Hematopoietic multipotent progenitor cell treated with erythropoietin and hydrocortisone succinate and interleukin-3 and kit ligand, for 15 days (in vitro differentiated cells): ENCODE results near the gene LDAH.
A peak's percentile ranks its signal among the peaks of the same experiment; 100 is the strongest.

Experiments used
- DNase-seq: peaks from one replicate; pipeline ENCODE4 v3.0.0-alpha.2; 2015; ENCODE audit warnings: low spot score

Gene LDAH

DNA sequence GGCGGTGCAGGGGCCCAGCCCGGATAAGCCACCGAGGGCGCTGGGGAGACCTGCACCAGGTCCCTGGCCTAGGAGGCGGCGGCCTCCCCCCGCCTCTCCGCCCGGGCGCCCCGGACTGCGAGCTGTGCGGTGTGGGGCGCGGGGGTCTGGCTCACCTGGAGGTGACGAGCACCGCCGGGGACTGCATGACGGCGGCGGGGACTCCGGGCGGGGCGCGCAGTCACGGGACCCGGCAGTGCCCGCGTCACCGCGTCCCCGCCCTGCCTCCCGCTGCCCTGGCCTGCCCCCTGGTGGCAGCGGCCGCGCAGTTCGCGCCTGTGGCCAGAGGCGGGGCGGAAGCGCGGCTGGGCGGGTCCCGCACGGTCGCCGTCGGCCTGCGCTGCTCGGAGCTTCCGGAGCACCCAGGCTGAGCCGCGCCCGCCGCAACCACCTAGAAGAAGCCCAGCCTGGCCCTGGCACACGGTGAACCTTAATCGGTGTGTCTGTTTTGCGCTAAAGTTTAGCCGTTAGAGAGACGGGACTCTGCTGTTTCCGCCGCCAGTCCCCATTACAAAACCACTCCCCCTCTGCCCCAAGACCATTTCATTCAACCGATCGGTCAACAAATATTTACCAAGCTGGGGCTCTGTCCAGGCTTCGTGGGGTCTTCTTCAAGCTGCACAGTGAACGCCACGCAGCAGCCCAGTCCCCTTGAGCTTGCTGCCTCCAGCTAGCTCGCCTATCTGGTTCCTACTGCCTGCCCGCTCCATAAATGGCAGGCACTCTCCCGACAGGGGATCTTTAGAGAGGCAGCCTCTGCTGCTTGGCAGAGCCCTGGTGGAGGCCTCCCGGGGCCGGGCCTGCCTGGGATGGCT, 171.8 kb downstream of the LDAH start, which contains the start of gene HS1BP3:
HS1BP3 (minus strand) TSS at position 222 of the 854 bp plus-strand sequence; CDS start at position 187, 35 bp downstream.
- DNase-seq, result peak; percentile 92

- peak; percentile 55 for DNase-seq
Observed at GRCh38 chr2:20650393-20650876, 172.5 kb downstream of the LDAH start.

- DNase-seq, result peak; percentile 11
Observed at GRCh38 chr2:20649976-20650375, 172.9 kb downstream of the LDAH start.

GRCh38 chr2:20649576-20649975, 173.3 kb downstream of the LDAH start:
- DNase-seq, result no peak

GRCh38 chr2:20648831-20649230, 174.1 kb downstream of the LDAH start:
- DNase-seq, result no peak

DNA sequence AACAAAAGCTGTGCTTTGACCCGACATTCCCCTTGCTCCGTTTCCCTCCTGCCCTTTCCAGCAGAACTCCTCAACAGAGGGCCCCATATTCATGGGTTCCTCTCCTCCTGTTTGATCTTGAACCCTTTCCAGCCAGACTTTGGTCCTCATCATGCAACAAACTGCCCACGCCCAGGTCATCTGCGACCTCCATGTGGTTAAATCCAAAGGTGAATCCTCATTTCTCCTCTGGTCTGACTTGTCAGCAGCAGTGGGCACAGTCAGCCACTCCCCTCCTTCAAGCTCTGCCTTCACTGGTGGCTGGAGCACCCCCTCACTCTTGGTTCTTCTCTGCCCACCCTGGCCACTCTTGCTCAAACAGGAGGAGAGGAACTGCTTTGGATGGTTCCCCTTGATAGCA, 174.7 kb downstream of the LDAH start:
- DNase-seq, result no peak

- no peak for DNase-seq
Observed at GRCh38 chr2:20647738-20648137, 175.2 kb downstream of the LDAH start.

- no peak for DNase-seq
Observed at GRCh38 chr2:20647211-20647610, 175.7 kb downstream of the LDAH start.

DNA sequence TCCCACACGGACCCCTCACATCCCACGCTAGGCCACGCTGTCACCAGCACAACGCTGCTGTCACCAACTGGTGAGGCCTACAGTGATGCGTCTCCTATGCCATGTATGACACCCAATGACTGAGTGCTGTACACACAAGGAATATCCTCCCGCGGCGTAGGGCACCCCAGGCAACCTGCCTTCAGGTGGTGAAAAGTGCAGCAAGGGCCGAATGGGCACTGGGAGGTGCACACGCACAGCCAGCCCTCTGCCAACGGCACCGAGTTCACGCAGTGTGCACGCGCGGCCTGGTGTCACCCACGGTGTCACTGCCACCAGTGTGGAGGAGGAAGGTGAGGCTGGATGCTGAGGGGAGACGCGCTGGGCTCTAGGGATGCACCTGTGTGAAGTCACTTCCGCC, 176.5 kb downstream of the LDAH start:
- no peak for DNase-seq

GRCh38 chr2:20645761-20646160, 177.1 kb downstream of the LDAH start:
- no peak for DNase-seq

GRCh38 chr2:20645301-20645701, 177.6 kb downstream of the LDAH start:
- DNase-seq, result no peak

DNA sequence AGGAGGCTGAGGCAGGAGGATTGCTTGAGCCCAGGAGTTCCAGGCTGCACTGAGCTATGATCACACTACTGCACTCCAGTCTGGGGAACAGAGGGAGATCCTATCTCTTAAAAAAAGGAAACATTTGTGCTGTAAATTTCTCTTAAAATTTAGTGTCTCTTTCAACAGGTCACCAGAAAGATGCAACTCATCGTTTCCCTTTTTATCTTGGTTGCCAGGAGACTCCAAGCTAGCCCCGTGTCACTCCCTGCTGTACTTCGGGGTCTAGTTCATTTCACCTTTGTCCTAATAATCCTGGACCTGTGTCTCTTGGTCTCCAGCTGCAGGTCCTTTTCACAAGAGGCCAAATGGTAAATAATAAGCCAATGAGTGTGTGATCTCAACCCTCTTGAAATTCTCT, 179.1 kb downstream of the LDAH start:
- no peak for DNase-seq

- no peak for DNase-seq
Observed at GRCh38 chr2:20643060-20643459, 179.8 kb downstream of the LDAH start.

- peak; percentile 74 for DNase-seq
Observed at GRCh38 chr2:20642055-20642971, 180.6 kb downstream of the LDAH start.

- DNase-seq, result no peak
Observed at GRCh38 chr2:20641123-20641985, 181.5 kb downstream of the LDAH start.

DNA sequence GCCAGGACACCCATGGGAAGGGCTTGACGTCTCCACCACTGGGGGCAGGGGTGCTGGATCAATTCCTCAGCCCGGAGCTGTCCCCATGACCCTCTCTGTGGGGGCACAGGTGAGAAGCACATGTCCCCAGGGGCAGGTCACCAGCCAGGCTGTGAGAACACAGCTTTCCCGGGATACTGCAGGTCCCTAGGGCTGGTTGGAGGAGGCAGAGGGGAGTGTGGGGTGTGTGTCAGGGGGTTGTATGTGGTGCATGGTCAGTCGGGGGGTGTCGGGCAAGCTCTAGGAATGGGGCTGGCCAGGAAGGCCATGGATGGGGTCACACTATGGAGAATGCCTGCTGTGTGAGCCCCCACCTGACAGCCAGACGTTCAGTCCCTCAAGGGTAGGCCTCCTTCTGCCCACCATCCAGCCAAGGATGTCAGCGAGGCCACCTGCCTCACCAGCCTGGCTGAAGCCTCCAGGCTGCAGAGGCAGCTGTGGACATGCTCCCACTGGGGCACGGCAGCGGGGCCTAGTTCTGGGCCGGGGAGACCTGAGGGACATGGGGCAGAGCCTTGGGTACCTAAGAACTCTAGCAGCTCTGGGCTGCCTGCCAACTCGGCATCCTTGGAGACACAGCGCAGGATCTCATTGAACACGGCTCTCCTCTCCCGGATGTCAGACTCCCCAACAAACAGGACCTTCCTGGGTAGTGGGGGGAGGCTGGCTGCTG, 182.3 kb downstream of the LDAH start:
- DNase-seq, result no peak

DNA sequence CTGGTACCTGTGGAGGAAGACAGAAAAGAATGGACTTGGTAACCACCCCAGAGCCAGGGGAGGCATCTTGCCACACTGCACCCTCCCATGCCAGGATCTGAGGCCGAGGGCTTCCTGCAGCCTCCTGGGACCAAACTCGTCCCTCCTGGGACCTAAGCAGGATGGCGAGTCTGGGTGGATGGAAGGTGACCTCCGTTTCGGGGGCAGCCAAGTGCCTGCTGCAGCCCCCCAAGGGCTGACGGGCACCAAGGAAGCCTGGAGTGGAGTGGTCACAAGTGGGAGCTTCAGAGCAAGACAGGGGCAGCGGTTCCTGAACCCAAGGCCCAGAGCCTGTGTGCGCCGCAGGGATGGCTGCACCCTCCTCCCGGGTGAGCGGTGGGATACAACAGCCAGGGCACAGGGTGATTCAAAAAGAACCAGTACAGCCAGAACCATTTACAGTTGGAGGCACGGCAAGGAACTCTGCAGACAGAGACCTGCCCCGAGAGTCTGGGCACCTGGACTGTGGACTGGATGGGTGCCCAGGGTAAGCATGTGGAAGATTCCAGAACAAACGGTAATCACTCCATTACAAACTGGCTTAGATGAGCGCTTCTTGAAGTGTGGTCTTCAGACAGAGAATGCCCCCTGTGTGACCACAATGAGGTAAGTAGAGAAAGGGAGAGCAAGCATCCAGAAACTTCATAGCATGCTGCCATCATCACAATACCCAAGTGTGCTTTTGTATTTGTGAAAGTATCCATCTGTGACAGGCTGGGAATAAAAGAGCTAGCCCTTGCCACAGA, 184.1 kb downstream of the LDAH start:
- no peak for DNase-seq

DNA sequence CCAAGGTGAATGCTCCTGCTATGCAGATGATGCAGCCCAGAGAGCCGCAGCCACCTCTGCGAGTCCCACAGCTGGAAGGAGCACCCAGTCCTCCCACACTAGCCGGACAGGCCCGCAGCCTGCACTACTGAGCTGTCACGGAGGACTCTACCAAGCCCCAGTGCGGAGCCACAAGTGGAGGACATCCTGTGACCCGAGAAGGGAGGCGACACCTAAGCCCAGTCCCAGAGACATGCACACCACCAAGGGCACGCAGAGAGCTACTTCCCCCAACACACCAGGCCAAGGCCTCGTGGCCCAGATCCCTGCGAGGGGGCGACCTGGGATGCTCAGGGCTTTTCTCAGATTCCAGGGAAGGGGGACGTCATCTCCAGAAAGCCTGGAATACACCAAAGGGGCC, 184.9 kb downstream of the LDAH start:
- no peak for DNase-seq

GRCh38 chr2:20637147-20637546, 185.8 kb downstream of the LDAH start:
- DNase-seq, result no peak
